ENCODE measurements around the gene SHF.

DNA sequence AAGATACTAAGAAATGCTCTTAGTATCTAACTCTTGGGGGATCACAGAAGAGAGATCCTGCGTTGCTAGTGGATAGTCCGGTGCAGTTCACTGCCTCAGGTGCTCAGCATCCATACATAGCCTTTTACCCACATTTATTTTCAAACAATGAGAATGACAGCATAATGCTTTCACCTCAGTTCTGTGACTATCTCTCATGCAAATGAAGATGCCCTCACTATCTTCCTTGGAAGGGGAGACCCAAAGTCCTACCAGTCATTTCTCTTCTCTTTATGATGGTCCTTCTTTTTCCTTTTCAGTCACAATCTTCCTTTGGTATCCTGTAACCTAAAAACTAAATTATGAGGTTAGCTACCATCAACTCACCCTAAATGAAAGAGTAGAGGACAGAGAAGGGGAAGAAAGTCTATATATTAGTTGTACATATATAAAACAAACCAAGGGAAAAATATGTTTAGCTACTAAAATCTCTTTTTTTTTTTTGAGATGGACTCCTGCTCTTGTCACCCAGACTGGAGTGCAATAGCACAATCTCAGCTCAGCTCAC is 33.4 kb upstream of the SHF start:
- no peak for TF ChIP-seq CTCF (IDR thresholded peaks at IDR 0.05)
- TF ChIP-seq POLR2AphosphoS5 (IDR thresholded peaks at IDR 0.05): no peak
